HL-60 (cell line): ENCODE data around the gene MAGEA10.

ENCODE experiments used
- CTCF ChIP-seq: IDR thresholded peaks from one replicate; pipeline ENCODE4 v1.5.1; 2011; ENCODE audit warnings: low read length, control low read depth, inconsistent platforms; ENCODE audit not compliant: insufficient read depth
- POLR2AphosphoS5 ChIP-seq: IDR thresholded peaks from 2 replicates; pipeline ENCODE4 v1.6.1; 2012; ENCODE audit warnings: low read depth

- TF ChIP-seq CTCF (no peak), POLR2AphosphoS5 (no peak)
Observed at GRCh38 chrX:152165033-152165743, 26.8 kb upstream of the MAGEA10 start.
